Body of pancreas (tissue), 4 donors: ENCODE results near the gene SSC5D.

Experiments used
- POLR2A ChIP-seq, 3 donors: fragments of 450-650 bp; IDR thresholded peaks; one replicate each; pipeline ENCODE4 v1.6.1; 2016; ENCODE audit warnings: antibody characterized with exemption in 3 of 3, mild to moderate bottlenecking in 2 of 3
- TF ChIP-seq, protein P1 (sequence below), 7 experiments: fragments of 450-650 bp in 4 of 7; fragments of 200-600 bp in 3 of 7; sonication (generic) in 3 of 7; IDR thresholded peaks; one replicate each; pipeline ENCODE4 v1.5.1; 2016 to 2019; ENCODE audit warnings: antibody characterized with exemption in 7 of 7

DNA sequence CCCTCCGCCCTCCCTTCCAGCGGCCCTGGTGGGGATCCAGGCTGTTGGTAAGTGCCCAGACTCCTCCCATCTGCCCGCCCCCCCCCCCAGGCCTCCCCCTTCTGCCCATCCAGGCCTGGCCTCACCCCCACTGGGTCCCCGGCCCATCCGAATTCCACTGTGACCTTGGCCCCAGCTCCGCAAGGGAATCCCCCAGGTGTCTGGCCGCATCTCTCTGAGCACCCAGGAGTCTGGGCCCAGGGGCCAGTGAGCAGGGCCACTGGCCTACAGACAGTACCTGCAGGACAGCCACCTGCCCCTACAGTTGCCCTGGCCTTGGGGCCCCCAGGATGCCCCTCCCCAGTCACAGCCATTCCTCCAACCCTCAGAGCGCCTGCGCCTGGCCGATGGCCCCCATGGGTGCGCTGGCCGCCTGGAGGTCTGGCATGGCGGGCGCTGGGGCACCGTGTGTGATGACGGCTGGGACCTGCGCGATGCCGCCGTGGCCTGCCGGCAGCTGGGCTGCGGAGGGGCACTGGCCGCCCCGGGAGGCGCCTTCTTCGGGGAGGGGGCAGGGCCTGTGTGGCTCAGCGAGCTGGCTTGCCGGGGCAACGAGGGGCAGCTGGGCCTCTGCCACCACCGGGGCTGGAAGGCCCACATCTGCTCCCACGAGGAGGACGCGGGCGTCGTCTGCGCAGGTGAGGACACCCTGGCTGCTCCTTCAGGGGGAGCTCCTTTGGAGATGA, 912 bp downstream of the SSC5D start:
- TF ChIP-seq, protein P1, sequence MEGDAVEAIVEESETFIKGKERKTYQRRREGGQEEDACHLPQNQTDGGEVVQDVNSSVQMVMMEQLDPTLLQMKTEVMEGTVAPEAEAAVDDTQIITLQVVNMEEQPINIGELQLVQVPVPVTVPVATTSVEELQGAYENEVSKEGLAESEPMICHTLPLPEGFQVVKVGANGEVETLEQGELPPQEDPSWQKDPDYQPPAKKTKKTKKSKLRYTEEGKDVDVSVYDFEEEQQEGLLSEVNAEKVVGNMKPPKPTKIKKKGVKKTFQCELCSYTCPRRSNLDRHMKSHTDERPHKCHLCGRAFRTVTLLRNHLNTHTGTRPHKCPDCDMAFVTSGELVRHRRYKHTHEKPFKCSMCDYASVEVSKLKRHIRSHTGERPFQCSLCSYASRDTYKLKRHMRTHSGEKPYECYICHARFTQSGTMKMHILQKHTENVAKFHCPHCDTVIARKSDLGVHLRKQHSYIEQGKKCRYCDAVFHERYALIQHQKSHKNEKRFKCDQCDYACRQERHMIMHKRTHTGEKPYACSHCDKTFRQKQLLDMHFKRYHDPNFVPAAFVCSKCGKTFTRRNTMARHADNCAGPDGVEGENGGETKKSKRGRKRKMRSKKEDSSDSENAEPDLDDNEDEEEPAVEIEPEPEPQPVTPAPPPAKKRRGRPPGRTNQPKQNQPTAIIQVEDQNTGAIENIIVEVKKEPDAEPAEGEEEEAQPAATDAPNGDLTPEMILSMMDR (IDR thresholded peaks at IDR 0.05), result no peak
- TF ChIP-seq POLR2A (IDR thresholded peaks at IDR 0.05), result no peak
